HepG2 (cell line): Measurements from ENCODE around the gene IDUA. TPM values are rescaled to one million over a fixed set of nuclear protein-coding genes. Genes with fewer than 3 reads are reported as not detected.

Experiments used
- ATF7 ChIP-seq, 2 experiments: fragments of 450-650 bp in 1 of 2; sonication (generic) in 1 of 2; formaldehyde crosslinking in 1 of 2; IDR thresholded peaks; 2 replicates each; pipeline versions ENCODE4 v1.4.0 to v1.6.1; 2016 to 2020; ENCODE audit warnings: antibody characterized with exemption in 1 of 2, mild to moderate bottlenecking in 1 of 2, missing genetic modification reagents in 1 of 2
- BCL6 ChIP-seq: IDR thresholded peaks from 2 replicates; pipeline ENCODE4 v1.6.1; 2016; ENCODE audit warnings: missing genetic modification reagents, missing compliant biosample characterization
- EP300 ChIP-seq, 3 experiments: sonication (generic) in 1 of 3; formaldehyde crosslinking in 1 of 3; IDR thresholded peaks; 2 replicates each; pipeline versions ENCODE4 v1.5.1 to v1.6.1; 2011 to 2020; ENCODE audit warnings: low read depth in 2 of 3, low read length in 2 of 3, borderline replicate concordance in 1 of 3, improper control_type of control experiment in 1 of 3, mild to moderate bottlenecking in 1 of 3, missing genetic modification reagents in 1 of 3, moderate library complexity in 1 of 3
- FOXA3 ChIP-seq: IDR thresholded peaks from 2 replicates; pipeline ENCODE4 v1.6.1; 2016; ENCODE audit warnings: missing genetic modification reagents, missing compliant biosample characterization
- GABPB1 ChIP-seq: IDR thresholded peaks from 2 replicates; pipeline ENCODE4 v1.6.1; 2016; ENCODE audit warnings: mild to moderate bottlenecking, missing genetic modification reagents, moderate library complexity, missing compliant biosample characterization
- HIVEP1 ChIP-seq: sonication (generic); formaldehyde crosslinking; IDR thresholded peaks from 2 replicates; pipeline ENCODE4 v1.4.0; 2020; ENCODE audit warnings: mild to moderate bottlenecking, missing genetic modification reagents
- HOXD1 ChIP-seq: sonication (generic); formaldehyde crosslinking; IDR thresholded peaks from 2 replicates; pipeline ENCODE4 v1.5.0; 2020; ENCODE audit warnings: missing genetic modification reagents
- JUN ChIP-seq: sonication (generic); formaldehyde crosslinking; IDR thresholded peaks from 2 replicates; pipeline ENCODE4 v1.4.0; 2020; ENCODE audit warnings: mild to moderate bottlenecking, missing genetic modification reagents
- MAFF ChIP-seq: IDR thresholded peaks from 2 replicates; pipeline ENCODE4 v1.6.1; 2011; ENCODE audit warnings: low read depth, low read length, improper control_type of control experiment
- NCOA2 ChIP-seq: sonication (generic); formaldehyde crosslinking; IDR thresholded peaks from 2 replicates; pipeline ENCODE4 v1.8.0; 2022; ENCODE audit warnings: inconsistent platforms
- NFE2L2 ChIP-seq: fragments of 150-350 bp; IDR thresholded peaks from 2 replicates; pipeline ENCODE4 v1.6.1; 2014; ENCODE audit warnings: low read length
- REST ChIP-seq, 2 experiments: IDR thresholded peaks; 2 replicates each; pipeline ENCODE4 v1.6.1; 2011 to 2012; ENCODE audit warnings: low read length in 2 of 2, borderline replicate concordance in 1 of 2, low read depth in 1 of 2, mild to moderate bottlenecking in 1 of 2, moderate library complexity in 1 of 2
- SAP130 ChIP-seq: IDR thresholded peaks from 2 replicates; pipeline ENCODE4 v1.6.1; 2016; ENCODE audit warnings: low read depth
- SMARCC2 ChIP-seq: fragments of 450-650 bp; IDR thresholded peaks from 2 replicates; pipeline ENCODE4 v1.6.1; 2017; ENCODE audit warnings: antibody characterized with exemption, mild to moderate bottlenecking
- THRA ChIP-seq: sonication (generic); formaldehyde crosslinking; IDR thresholded peaks from 2 replicates; pipeline ENCODE4 v1.4.0; 2020; ENCODE audit warnings: missing genetic modification reagents, borderline replicate concordance
- YEATS4 ChIP-seq: sonication (generic); formaldehyde crosslinking; IDR thresholded peaks from 2 replicates; pipeline ENCODE4 v1.4.0; 2020; ENCODE audit warnings: missing genetic modification reagents, borderline replicate concordance
- ZBTB10 ChIP-seq: sonication (generic); formaldehyde crosslinking; IDR thresholded peaks from 2 replicates; pipeline ENCODE4 v1.4.0; 2020; ENCODE audit warnings: missing genetic modification reagents, borderline replicate concordance
- ZNF446 ChIP-seq: sonication (generic); formaldehyde crosslinking; IDR thresholded peaks from 2 replicates; pipeline ENCODE4 v1.5.0; 2020; ENCODE audit warnings: mild to moderate bottlenecking, missing genetic modification reagents
- polyA plus RNA-seq, 8 experiments: library from polyadenylated mRNA; depleted of rRNA in 3 of 8; stranded (reverse) in 7 of 8; unstranded in 1 of 8; fragments of >200 nt; fragmentation: Illumina TruSeq in 4 of 8; extraction: Trizol in 4 of 8; gene quantifications; 2 replicates each; pipeline versions ENCODE4 v1.2.1 to v1.2.3, GENCODE V29; 2011 to 2016; ENCODE audit warnings: low read depth in 4 of 8, missing spikeins in 1 of 8, mixed read lengths in 1 of 8; ENCODE audit not compliant: insufficient read depth in 1 of 8
- total RNA-seq, 5 experiments: library from RNA; depleted of rRNA; stranded (reverse); fragments of >200 nt; fragmentation: Illumina TruSeq; extraction: Trizol; gene quantifications; 2 replicates each; pipeline ENCODE4 v1.2.3, GENCODE V29; 2016; ENCODE audit warnings: low read depth in 1 of 5

The IDUA gene
- total and polyA plus RNA-seq, 2 of the 13 experiments (the other 11 are each of a cell fraction or from before 2014, with no cell fraction given) = 0.77 to 1.0 TPM

GRCh38 chr4:1043651-1044468, 57.0 kb downstream of the IDUA start (continued):
- peak; percentile 17; the same call in 1 of the 2 replicates for TF ChIP-seq ATF7 (IDR thresholded peaks at IDR 0.05)
- no peak for TF ChIP-seq ATF7 (CRISPR knock-in tag; IDR thresholded peaks at IDR 0.05)
- TF ChIP-seq HIVEP1 (CRISPR knock-in tag) = peak; percentile 69; the same call in 1 of the 2 replicates
- TF ChIP-seq BCL6 (CRISPR knock-in tag) = peak; percentile 80
- 0 out of 2 replicates have a peak, but pooled peaks have one; percentile 22 for TF ChIP-seq THRA (CRISPR knock-in tag)
- TF ChIP-seq FOXA3 (CRISPR knock-in tag) = peak; percentile 76
- TF ChIP-seq NCOA2 (CRISPR knock-in tag) = 0 out of 2 replicates have a peak, but pooled peaks have one; percentile 27
- TF ChIP-seq MAFF = peak; percentile 37; the same call in 1 of the 2 replicates
- TF ChIP-seq SAP130 (CRISPR knock-in tag) = peak; percentile 76
- TF ChIP-seq EP300 (IDR thresholded peaks at IDR 0.05; ENCODE audit: low read depth in 2 of 2, low read length in 2 of 2) = peak in 1 of 2 experiments; percentile 37; a peak in 1 of 4 replicates
- TF ChIP-seq EP300 (CRISPR knock-in tag; IDR thresholded peaks at IDR 0.05; ENCODE audit: borderline replicate concordance) = peak; percentile 67; the same call in 1 of the 2 replicates
- no peak for TF ChIP-seq SMARCC2
- no peak for TF ChIP-seq YEATS4
- TF ChIP-seq GABPB1 (CRISPR knock-in tag) = peak; percentile 75
- TF ChIP-seq REST (IDR thresholded peaks at IDR 0.05; ENCODE audit: borderline replicate concordance in 1 of 2, low read depth in 1 of 2, low read length in 2 of 2) = no peak
- TF ChIP-seq ZNF446 = no peak
- TF ChIP-seq NFE2L2 = peak; percentile 54; the same call in 1 of the 2 replicates
- peak; percentile 89; the same call in 1 of the 2 replicates for TF ChIP-seq JUN (CRISPR knock-in tag)
- TF ChIP-seq HOXD1 (CRISPR knock-in tag) = peak; percentile 62; the same call in 1 of the 2 replicates
- peak; percentile 48; the same call in 1 of the 2 replicates for TF ChIP-seq ZBTB10 (CRISPR knock-in tag)
